MM.1S (cell line): Measurements from ENCODE around the gene NOL7.

ENCODE experiments used
- EZH2 ChIP-seq: fragments of 300-600 bp; sonication (generic); optimal IDR thresholded peaks from 2 replicates; pipeline ENCODE3; 2017; ENCODE audit warnings: low read depth, mild to moderate bottlenecking, antibody characterized with exemption, low read length, mixed read lengths
- EZH2phosphoT487 ChIP-seq: fragments of 300-600 bp; sonication (generic); IDR thresholded peaks from 2 replicates; pipeline ENCODE4 v1.6.1; 2018; ENCODE audit warnings: antibody characterized with exemption, low read length
- TF ChIP-seq, protein P1 (sequence below): fragments of 300-600 bp; sonication (generic); IDR thresholded peaks from 2 replicates; pipeline ENCODE4 v1.5.1; 2016; ENCODE audit warnings: antibody characterized with exemption, low read length, mixed read lengths

DNA sequence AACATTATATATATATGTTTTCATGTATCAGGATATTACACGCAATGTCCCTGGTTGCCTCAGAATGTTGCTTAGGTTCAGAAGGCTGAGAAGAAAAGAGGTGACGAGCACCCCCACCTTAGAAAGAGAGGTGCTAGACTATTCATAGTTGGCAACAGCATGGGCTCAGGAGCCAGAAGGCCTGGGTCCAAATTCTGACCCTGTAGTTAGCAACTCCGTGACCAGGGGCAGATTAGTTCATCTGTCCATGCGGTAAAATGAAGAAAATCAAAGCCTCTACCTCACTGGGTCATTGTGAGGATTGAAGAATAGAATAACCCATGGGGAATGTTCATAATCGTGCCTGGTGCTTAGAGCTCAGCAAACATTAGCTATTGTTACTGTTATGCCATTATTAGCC, 46.2 kb upstream of the NOL7 start:
- TF ChIP-seq, protein P1, sequence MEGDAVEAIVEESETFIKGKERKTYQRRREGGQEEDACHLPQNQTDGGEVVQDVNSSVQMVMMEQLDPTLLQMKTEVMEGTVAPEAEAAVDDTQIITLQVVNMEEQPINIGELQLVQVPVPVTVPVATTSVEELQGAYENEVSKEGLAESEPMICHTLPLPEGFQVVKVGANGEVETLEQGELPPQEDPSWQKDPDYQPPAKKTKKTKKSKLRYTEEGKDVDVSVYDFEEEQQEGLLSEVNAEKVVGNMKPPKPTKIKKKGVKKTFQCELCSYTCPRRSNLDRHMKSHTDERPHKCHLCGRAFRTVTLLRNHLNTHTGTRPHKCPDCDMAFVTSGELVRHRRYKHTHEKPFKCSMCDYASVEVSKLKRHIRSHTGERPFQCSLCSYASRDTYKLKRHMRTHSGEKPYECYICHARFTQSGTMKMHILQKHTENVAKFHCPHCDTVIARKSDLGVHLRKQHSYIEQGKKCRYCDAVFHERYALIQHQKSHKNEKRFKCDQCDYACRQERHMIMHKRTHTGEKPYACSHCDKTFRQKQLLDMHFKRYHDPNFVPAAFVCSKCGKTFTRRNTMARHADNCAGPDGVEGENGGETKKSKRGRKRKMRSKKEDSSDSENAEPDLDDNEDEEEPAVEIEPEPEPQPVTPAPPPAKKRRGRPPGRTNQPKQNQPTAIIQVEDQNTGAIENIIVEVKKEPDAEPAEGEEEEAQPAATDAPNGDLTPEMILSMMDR: no peak
- TF ChIP-seq EZH2phosphoT487 (no peak), EZH2 (no peak)
